ENCODE data around the gene NADSYN1. TPM values are rescaled to one million over a fixed set of nuclear protein-coding genes. Genes with fewer than 3 reads are reported as not detected.

The NADSYN1 gene
- total and polyA plus RNA-seq, 2 experiments from 2014 or later = 35.6 to 54.9 TPM

DNA sequence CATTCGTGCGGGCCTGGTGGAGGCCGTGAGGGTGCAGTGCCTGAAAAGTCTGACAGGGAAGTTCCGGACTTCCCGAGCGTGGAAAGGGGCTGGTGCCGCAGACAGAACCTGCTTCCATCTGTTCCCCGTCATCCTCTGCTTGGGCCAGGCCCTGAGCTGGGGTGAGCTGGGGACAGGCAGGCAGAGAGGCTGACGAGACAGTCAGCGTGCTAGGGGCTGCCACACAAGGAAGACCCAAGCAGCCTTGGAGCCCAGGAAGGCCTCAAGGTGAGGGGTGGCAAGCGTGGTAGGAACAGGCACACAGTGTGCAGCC, 25.5 kb downstream of the NADSYN1 start:
- H3K4me1 ChIP-seq (ENCODE audit: insufficient read depth) = no peaks in the 10 kb centered on the region
- H3K27me3 ChIP-seq (ENCODE audit: insufficient read depth) = no peaks in the 10 kb centered on the region
- Mint-ChIP-seq H3K9me3 (no peaks in the 10 kb centered on the region), H3K4me1 (peaks cover 12% of the 10 kb centered on the region), H3K27ac (no peak overlapping the region), H3K27me3 (ENCODE audit: insufficient read depth, low read depth, poor library complexity) (peaks cover 2% of the 10 kb centered on the region), H3K36me3 (ENCODE audit: low read depth) (peaks cover 54% of the 10 kb centered on the region), H3K4me3 (no peak overlapping the region)
- ATAC-seq (no peak), DNase-seq (ENCODE audit: low spot score) (no peak)
- peaks cover 8% of the 10 kb centered on the region for H3K36me3 ChIP-seq (ENCODE audit: insufficient read depth)
- TF ChIP-seq, protein P1, sequence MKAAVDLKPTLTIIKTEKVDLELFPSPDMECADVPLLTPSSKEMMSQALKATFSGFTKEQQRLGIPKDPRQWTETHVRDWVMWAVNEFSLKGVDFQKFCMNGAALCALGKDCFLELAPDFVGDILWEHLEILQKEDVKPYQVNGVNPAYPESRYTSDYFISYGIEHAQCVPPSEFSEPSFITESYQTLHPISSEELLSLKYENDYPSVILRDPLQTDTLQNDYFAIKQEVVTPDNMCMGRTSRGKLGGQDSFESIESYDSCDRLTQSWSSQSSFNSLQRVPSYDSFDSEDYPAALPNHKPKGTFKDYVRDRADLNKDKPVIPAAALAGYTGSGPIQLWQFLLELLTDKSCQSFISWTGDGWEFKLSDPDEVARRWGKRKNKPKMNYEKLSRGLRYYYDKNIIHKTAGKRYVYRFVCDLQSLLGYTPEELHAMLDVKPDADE (IDR thresholded peaks at IDR 0.05) = no peak
- TF ChIP-seq, protein P2, sequence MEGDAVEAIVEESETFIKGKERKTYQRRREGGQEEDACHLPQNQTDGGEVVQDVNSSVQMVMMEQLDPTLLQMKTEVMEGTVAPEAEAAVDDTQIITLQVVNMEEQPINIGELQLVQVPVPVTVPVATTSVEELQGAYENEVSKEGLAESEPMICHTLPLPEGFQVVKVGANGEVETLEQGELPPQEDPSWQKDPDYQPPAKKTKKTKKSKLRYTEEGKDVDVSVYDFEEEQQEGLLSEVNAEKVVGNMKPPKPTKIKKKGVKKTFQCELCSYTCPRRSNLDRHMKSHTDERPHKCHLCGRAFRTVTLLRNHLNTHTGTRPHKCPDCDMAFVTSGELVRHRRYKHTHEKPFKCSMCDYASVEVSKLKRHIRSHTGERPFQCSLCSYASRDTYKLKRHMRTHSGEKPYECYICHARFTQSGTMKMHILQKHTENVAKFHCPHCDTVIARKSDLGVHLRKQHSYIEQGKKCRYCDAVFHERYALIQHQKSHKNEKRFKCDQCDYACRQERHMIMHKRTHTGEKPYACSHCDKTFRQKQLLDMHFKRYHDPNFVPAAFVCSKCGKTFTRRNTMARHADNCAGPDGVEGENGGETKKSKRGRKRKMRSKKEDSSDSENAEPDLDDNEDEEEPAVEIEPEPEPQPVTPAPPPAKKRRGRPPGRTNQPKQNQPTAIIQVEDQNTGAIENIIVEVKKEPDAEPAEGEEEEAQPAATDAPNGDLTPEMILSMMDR (conservative IDR thresholded peaks at IDR 0.05; ENCODE audit: low read depth in 2 of 2) = no peak
- TF ChIP-seq CREB1 (CRISPR knock-in tag; IDR thresholded peaks at IDR 0.05; ENCODE audit: low read depth) = no peak
- TF ChIP-seq, protein P3, sequence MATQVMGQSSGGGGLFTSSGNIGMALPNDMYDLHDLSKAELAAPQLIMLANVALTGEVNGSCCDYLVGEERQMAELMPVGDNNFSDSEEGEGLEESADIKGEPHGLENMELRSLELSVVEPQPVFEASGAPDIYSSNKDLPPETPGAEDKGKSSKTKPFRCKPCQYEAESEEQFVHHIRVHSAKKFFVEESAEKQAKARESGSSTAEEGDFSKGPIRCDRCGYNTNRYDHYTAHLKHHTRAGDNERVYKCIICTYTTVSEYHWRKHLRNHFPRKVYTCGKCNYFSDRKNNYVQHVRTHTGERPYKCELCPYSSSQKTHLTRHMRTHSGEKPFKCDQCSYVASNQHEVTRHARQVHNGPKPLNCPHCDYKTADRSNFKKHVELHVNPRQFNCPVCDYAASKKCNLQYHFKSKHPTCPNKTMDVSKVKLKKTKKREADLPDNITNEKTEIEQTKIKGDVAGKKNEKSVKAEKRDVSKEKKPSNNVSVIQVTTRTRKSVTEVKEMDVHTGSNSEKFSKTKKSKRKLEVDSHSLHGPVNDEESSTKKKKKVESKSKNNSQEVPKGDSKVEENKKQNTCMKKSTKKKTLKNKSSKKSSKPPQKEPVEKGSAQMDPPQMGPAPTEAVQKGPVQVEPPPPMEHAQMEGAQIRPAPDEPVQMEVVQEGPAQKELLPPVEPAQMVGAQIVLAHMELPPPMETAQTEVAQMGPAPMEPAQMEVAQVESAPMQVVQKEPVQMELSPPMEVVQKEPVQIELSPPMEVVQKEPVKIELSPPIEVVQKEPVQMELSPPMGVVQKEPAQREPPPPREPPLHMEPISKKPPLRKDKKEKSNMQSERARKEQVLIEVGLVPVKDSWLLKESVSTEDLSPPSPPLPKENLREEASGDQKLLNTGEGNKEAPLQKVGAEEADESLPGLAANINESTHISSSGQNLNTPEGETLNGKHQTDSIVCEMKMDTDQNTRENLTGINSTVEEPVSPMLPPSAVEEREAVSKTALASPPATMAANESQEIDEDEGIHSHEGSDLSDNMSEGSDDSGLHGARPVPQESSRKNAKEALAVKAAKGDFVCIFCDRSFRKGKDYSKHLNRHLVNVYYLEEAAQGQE (IDR thresholded peaks at IDR 0.05; ENCODE audit: unreplicated experiment) = no peak
- TF ChIP-seq STAT1 (IDR thresholded peaks at IDR 0.05; ENCODE audit: unreplicated experiment) = no peak
- TF ChIP-seq EZH2phosphoT487 (IDR thresholded peaks at IDR 0.05; ENCODE audit: unreplicated experiment) = no peak
- no peak for TF ChIP-seq EZH2 (IDR thresholded peaks at IDR 0.05; ENCODE audit: low read depth, unreplicated experiment)
- TF ChIP-seq ZNF114 (CRISPR knock-in tag; IDR thresholded peaks at IDR 0.05) = no peak
- no peak for TF ChIP-seq ZNF331 (CRISPR knock-in tag; IDR thresholded peaks at IDR 0.05; ENCODE audit: low read depth)
- TF ChIP-seq, protein P4, sequence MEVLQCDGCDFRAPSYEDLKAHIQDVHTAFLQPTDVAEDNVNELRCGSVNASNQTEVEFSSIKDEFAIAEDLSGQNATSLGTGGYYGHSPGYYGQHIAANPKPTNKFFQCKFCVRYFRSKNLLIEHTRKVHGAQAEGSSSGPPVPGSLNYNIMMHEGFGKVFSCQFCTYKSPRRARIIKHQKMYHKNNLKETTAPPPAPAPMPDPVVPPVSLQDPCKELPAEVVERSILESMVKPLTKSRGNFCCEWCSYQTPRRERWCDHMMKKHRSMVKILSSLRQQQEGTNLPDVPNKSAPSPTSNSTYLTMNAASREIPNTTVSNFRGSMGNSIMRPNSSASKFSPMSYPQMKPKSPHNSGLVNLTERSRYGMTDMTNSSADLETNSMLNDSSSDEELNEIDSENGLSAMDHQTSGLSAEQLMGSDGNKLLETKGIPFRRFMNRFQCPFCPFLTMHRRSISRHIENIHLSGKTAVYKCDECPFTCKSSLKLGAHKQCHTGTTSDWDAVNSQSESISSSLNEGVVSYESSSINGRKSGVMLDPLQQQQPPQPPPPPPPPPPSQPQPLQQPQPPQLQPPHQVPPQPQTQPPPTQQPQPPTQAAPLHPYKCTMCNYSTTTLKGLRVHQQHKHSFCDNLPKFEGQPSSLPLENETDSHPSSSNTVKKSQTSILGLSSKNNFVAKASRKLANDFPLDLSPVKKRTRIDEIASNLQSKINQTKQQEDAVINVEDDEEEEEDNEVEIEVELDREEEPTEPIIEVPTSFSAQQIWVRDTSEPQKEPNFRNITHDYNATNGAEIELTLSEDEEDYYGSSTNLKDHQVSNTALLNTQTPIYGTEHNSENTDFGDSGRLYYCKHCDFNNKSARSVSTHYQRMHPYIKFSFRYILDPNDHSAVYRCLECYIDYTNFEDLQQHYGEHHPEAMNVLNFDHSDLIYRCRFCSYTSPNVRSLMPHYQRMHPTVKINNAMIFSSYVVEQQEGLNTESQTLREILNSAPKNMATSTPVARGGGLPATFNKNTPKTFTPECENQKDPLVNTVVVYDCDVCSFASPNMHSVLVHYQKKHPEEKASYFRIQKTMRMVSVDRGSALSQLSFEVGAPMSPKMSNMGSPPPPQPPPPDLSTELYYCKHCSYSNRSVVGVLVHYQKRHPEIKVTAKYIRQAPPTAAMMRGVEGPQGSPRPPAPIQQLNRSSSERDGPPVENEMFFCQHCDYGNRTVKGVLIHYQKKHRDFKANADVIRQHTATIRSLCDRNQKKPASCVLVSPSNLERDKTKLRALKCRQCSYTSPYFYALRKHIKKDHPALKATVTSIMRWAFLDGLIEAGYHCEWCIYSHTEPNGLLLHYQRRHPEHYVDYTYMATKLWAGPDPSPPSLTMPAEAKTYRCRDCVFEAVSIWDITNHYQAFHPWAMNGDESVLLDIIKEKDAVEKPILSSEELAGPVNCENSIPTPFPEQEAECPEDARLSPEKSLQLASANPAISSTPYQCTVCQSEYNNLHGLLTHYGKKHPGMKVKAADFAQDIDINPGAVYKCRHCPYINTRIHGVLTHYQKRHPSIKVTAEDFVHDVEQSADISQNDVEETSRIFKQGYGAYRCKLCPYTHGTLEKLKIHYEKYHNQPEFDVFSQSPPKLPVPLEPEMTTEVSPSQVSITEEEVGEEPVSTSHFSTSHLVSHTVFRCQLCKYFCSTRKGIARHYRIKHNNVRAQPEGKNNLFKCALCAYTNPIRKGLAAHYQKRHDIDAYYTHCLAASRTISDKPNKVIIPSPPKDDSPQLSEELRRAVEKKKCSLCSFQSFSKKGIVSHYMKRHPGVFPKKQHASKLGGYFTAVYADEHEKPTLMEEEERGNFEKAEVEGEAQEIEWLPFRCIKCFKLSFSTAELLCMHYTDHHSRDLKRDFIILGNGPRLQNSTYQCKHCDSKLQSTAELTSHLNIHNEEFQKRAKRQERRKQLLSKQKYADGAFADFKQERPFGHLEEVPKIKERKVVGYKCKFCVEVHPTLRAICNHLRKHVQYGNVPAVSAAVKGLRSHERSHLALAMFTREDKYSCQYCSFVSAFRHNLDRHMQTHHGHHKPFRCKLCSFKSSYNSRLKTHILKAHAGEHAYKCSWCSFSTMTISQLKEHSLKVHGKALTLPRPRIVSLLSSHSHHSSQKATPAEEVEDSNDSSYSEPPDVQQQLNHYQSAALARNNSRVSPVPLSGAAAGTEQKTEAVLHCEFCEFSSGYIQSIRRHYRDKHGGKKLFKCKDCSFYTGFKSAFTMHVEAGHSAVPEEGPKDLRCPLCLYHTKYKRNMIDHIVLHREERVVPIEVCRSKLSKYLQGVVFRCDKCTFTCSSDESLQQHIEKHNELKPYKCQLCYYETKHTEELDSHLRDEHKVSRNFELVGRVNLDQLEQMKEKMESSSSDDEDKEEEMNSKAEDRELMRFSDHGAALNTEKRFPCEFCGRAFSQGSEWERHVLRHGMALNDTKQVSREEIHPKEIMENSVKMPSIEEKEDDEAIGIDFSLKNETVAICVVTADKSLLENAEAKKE (CRISPR knock-in tag; IDR thresholded peaks at IDR 0.05) = no peak
- no peak for TF ChIP-seq JUNB (IDR thresholded peaks at IDR 0.05; ENCODE audit: unreplicated experiment)
- TF ChIP-seq NANOG (IDR thresholded peaks at IDR 0.05; ENCODE audit: borderline replicate concordance) = no peak
- no peak for TF ChIP-seq POLR2AphosphoS5 (IDR thresholded peaks at IDR 0.05; ENCODE audit: low read depth)
- H3K4me3 ChIP-seq = no peak overlapping the region
- H3F3A ChIP-seq (replicated peaks; ENCODE audit: low read depth) = no peaks in the 10 kb centered on the region
- H3K27ac ChIP-seq (ENCODE audit: low read depth) = no peak overlapping the region
- H4K20me1 ChIP-seq (replicated peaks; ENCODE audit: insufficient read depth) = no peaks in the 10 kb centered on the region
- H3K79me2 ChIP-seq (replicated peaks; ENCODE audit: insufficient read depth) = no peaks in the 10 kb centered on the region
- H3K9me2 ChIP-seq (ENCODE audit: insufficient read depth) = no peaks in the 10 kb centered on the region
- no peak overlapping the region for H2AFZ ChIP-seq
- H3K4me2 ChIP-seq = no peak overlapping the region

Measured in GM23338 (cell line).